ENCODE measurements around the gene EPS8.

EPS8 gene

DNA sequence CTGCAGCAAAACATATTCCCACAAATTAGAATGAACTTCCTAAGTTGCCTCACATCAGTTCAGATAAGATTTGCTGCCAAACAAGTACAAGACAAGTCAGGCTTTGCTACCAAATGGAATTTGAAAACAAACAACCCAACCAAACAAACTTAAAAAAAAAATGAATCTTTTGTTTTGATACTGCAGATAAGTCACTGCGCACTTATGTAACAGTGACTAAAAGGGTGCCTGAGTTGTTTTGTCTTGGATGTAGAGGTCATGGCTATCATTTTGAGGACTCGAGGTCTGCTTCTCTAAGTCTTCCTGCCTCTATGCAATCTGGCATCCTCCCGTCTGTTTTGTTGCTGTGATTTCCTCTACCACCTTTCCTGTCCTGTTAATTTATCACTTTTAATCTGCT, 11.1 kb upstream of the EPS8 start:
- no peak for DNase-seq (ENCODE audit: extremely low spot score)
- TF ChIP-seq, protein P1, sequence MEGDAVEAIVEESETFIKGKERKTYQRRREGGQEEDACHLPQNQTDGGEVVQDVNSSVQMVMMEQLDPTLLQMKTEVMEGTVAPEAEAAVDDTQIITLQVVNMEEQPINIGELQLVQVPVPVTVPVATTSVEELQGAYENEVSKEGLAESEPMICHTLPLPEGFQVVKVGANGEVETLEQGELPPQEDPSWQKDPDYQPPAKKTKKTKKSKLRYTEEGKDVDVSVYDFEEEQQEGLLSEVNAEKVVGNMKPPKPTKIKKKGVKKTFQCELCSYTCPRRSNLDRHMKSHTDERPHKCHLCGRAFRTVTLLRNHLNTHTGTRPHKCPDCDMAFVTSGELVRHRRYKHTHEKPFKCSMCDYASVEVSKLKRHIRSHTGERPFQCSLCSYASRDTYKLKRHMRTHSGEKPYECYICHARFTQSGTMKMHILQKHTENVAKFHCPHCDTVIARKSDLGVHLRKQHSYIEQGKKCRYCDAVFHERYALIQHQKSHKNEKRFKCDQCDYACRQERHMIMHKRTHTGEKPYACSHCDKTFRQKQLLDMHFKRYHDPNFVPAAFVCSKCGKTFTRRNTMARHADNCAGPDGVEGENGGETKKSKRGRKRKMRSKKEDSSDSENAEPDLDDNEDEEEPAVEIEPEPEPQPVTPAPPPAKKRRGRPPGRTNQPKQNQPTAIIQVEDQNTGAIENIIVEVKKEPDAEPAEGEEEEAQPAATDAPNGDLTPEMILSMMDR (IDR thresholded peaks at IDR 0.05; ENCODE audit: control extremely low read depth, extremely low read depth, low read depth, missing control alignments): no peak
- ChIA-PET POLR2A (no interaction called here), CTCF (no interaction called here)

DNA sequence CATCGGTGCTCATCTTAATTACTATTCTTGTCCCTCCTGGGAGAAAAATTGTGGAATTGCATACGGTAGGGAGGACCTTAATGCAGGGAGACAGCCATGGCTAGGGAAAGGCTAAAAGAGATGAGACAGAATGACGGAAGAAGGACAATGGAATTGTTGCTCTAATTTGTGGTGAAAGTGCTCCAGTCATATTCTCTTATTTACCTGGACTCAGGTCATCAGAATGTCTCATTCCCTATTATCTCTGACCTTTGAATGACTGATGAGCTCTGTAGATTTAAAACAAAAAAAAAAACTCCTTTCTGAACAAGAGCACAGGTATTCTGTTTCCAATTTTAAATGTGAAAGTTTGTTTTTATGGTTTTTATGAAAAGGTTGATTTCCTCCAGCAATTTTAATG, 8.6 kb upstream of the EPS8 start:
- ChIA-PET POLR2A (no interaction called here), CTCF (interaction anchor here (1.6 to 2.8 kb wide), 4 partner anchors 9 to 185 kb away, joined by 3 to 7 read pairs (median 5); partner anchors contain the start of gene EPS8)
- TF ChIP-seq, protein P1 (IDR thresholded peaks at IDR 0.05; ENCODE audit: control extremely low read depth, extremely low read depth, low read depth, missing control alignments): no peak
- no peak for DNase-seq (ENCODE audit: extremely low spot score)

DNA sequence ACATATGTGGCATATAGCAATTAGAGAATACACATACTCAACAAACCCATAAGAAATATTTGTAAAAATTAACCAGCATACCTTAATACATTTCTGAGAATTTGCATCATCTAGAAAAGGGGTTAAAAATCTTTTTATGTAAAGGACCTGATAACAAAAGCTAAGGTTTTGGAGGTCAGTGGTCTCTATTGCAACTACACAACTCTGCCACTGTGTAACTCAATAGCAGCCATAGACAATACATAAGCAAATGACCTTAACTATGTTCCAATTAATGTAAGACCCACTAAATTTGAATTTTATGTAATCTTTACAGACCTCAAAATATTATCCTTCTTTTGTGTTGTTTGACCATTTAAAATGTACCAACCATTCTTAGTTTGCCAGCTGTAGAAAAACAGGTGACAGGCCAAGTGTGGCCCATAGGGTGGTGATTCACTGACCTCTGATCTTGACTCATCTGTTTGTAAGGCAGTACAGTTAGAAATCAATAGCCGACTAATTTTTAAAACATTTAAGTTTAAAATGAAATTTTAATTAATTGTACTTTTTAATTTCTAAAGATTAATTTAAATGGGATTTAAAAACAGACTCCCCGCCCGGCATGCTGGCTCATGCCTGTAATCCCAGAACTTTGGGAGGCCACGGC, 7.4 kb upstream of the EPS8 start:
- no peak for DNase-seq (ENCODE audit: extremely low spot score)
- ChIA-PET CTCF (interaction anchor here (1.3 to 2.8 kb wide), 6 partner anchors 7 to 186 kb away, joined by 3 to 7 read pairs (median 5); partner anchors contain the start of gene EPS8), POLR2A (no interaction called here)
- TF ChIP-seq, protein P1 (IDR thresholded peaks at IDR 0.05; ENCODE audit: control extremely low read depth, extremely low read depth, low read depth, missing control alignments): no peak

DNA sequence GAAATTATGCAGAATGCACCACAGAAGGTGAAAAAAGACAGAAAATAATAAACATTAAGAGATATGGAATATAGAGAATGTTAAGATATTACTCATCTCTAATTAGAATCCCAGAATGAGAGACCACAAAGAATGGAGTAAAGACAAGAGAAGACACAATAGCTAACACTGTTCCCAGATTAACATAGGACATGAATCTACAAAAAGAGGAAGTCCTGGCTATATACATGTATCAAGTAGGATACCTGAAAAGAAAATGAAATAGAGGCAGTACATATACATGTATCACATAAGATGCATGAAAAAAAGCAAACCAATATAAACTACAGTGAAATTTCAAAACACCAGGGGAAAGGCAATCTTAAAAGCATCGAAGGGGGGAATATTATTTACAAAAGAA, 5.6 kb upstream of the EPS8 start:
- DNase-seq (ENCODE audit: extremely low spot score): no peak
- ChIA-PET POLR2A (no interaction called here), CTCF (interaction anchor here (1.7 kb wide), 1 partner anchor 23 kb away, joined by 5 read pairs; no protein-coding TSS in a partner anchor)
- TF ChIP-seq, protein P1 (IDR thresholded peaks at IDR 0.05; ENCODE audit: control extremely low read depth, extremely low read depth, low read depth, missing control alignments): no peak

DNA sequence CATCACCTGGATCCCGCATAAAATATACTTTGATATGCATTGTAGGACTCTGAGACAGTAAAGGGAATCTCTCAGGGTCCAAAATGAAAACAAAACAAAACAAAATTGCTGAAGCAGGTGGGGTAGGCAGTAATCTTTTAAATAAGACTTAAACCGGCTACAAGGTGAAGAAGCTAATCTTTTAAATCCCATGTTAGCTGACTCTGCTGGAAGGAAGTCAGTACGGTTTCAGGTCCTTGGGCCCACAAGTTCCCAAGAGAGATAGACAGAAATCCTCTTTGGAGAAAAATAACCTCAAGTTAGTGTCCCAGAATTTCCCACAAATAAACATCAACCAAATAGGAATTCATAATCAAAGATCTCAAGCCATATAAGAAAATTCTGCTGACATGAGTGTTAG, 5.0 kb upstream of the EPS8 start:
- ChIA-PET POLR2A (no interaction called here), CTCF (interaction anchor here (1.2 kb wide), 1 partner anchor 10 kb away, joined by 3 read pairs; no protein-coding TSS in a partner anchor)
- no peak for DNase-seq (ENCODE audit: extremely low spot score)
- TF ChIP-seq, protein P1 (IDR thresholded peaks at IDR 0.05; ENCODE audit: control extremely low read depth, extremely low read depth, low read depth, missing control alignments): no peak

DNA sequence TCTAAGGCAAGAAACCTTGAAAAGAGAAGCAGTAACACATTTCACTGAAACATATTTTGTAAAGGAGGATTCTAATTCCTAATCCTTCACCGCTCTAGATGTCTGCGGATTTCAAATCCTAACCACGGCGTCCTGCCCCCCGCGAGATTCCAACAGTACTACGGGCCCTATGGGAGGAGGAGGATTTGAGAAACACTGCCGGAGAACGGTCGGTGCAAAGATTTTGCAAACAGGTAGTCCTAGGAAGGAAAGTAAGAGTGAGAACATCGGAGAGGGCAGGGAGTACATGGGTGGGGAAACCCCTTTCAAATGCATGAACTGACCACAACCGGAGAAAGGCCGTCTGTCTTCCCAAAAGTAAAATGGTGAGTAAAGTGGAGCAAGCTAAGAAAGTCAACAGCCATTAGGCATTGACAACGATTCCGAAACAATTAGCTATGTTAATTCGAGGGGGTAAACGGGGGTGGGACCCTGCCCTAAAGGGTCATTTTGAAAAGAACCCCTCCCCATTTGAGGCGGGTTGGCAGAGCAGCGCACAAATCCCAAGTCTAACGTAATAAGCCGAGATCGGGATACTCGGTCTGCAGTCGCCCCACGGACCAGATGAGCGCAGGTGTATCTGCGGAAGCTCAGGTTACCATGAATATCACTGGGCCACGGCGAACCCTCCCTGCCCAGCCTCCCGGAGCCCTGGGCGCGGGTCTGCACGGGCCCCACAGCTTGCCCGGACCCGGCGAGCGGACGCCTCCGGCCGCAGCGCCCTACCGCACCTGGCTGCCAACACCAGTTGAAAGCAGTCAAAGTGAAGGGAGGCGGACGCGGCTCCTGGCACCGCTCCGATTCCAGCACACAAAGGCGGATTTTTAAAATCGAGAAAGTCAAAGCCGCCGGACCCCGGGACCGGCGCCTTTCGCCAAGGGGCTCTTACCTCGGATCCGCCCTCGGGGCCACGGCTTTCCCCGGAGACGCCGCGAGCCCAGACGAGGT, 662 bp downstream of the EPS8 start:
- DNase-seq (ENCODE audit: extremely low spot score): peak; percentile 40
- TF ChIP-seq, protein P1 (IDR thresholded peaks at IDR 0.05; ENCODE audit: control extremely low read depth, extremely low read depth, low read depth, missing control alignments): no peak
- CTCF ChIA-PET: interaction anchor here (1.0 to 2.0 kb wide), 6 partner anchors 9 to 199 kb away, joined by 3 to 6 read pairs (median 5); no protein-coding TSS in a partner anchor
- POLR2A ChIA-PET: no interaction called here
